Activated naive CD8-positive, alpha-beta T cell treated with anti-CD3 and anti-CD28 coated beads for 36 hours (primary cell): ENCODE data around the gene MTAP. TPM values are rescaled to one million over a fixed set of nuclear protein-coding genes. Genes with fewer than 3 reads are reported as not detected.

Source experiments
- DNase-seq: peaks from one replicate; pipeline ENCODE4 v3.0.0; 2021
- H3K27ac Mint-ChIP-seq: one replicate; pipeline ENCODE4 v1.8.0; 2022; ENCODE audit warnings: mild to moderate bottlenecking, moderate library complexity, mixed read lengths
- H3K27me3 Mint-ChIP-seq: one replicate; pipeline ENCODE4 v1.8.0; 2022; ENCODE audit warnings: mild to moderate bottlenecking, mixed read lengths
- H3K36me3 Mint-ChIP-seq: one replicate; pipeline ENCODE4 v1.8.0; 2021; ENCODE audit warnings: mild to moderate bottlenecking, mixed read lengths
- H3K4me1 Mint-ChIP-seq: one replicate; pipeline ENCODE4 v1.8.0; 2021; ENCODE audit warnings: mixed read lengths
- H3K4me3 Mint-ChIP-seq: one replicate; pipeline ENCODE4 v1.8.0; 2022; ENCODE audit warnings: mild to moderate bottlenecking, moderate library complexity, mixed read lengths
- H3K9me3 Mint-ChIP-seq: one replicate; pipeline ENCODE4 v1.8.0; 2022; ENCODE audit warnings: mixed read lengths
- total RNA-seq, 2 experiments: library from RNA; stranded (reverse); gene quantifications; one replicate each; pipeline ENCODE4 v1.2.3, GENCODE V29; 2021

Gene MTAP
- total RNA-seq, 2 experiments from 2014 or later: 87.5 to 105 TPM

DNA sequence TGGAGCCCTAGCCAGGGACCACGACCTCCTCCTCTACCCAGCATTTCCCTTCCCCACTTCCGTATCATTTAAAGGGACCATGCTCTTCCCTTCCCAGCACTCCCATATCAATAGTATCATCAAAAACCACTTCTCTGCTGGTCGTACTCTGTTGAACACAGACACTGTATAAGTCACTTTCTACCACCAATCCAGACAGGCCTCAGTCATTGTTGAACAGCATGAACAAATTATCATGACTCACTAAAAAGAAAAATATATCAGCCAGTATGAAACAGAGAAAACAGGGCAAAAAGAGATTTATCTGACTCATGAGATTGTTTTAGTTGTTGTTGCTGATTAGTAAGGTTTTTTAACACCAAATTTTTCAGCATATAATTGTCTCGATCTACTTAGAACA lies 101.9 kb downstream of the MTAP start:
- no peaks in the 10 kb centered on the region for H3K27me3 Mint-ChIP-seq
- H3K36me3 Mint-ChIP-seq: peaks cover 69% of the 10 kb centered on the region
- H3K4me3 Mint-ChIP-seq: no peak overlapping the region
- H3K9me3 Mint-ChIP-seq: peaks cover 50% of the 10 kb centered on the region
- no peak for DNase-seq
- no peak overlapping the region for H3K27ac Mint-ChIP-seq
- H3K4me1 Mint-ChIP-seq: no peaks in the 10 kb centered on the region

- Mint-ChIP-seq H3K27ac (no peak overlapping the region), H3K4me3 (no peak overlapping the region), H3K36me3 (peaks cover 69% of the 10 kb centered on the region), H3K9me3 (peaks cover 49% of the 10 kb centered on the region), H3K4me1 (no peaks in the 10 kb centered on the region), H3K27me3 (no peaks in the 10 kb centered on the region)
- no peak for DNase-seq
Measured at GRCh38 chr9:21904776-21905175, 102.3 kb downstream of the MTAP start.

GRCh38 chr9:21906213-21906612 lies 103.8 kb downstream of the MTAP start:
- Mint-ChIP-seq H3K9me3 (peaks cover 39% of the 10 kb centered on the region), H3K4me1 (no peaks in the 10 kb centered on the region), H3K27me3 (no peaks in the 10 kb centered on the region), H3K36me3 (peaks cover 72% of the 10 kb centered on the region), H3K4me3 (no peak overlapping the region), H3K27ac (no peak overlapping the region)
- DNase-seq: no peak

GRCh38 chr9:21906881-21907280 lies 104.4 kb downstream of the MTAP start:
- Mint-ChIP-seq H3K4me3 (no peak overlapping the region), H3K4me1 (no peaks in the 10 kb centered on the region), H3K27me3 (no peaks in the 10 kb centered on the region), H3K9me3 (peaks cover 40% of the 10 kb centered on the region), H3K27ac (no peak overlapping the region), H3K36me3 (peaks cover 74% of the 10 kb centered on the region)
- no peak for DNase-seq

GRCh38 chr9:21919377-21920362 lies 117.2 kb downstream of the MTAP start:
- Mint-ChIP-seq H3K9me3 (peaks cover 25% of the 10 kb centered on the region), H3K36me3 (peaks cover 22% of the 10 kb centered on the region), H3K27ac (peak overlapping the region; percentile 18), H3K4me3 (no peak overlapping the region), H3K27me3 (no peaks in the 10 kb centered on the region), H3K4me1 (peaks cover 10% of the 10 kb centered on the region)
- DNase-seq: no peak

- Mint-ChIP-seq H3K4me1 (peaks cover 10% of the 10 kb centered on the region), H3K36me3 (peaks cover 10% of the 10 kb centered on the region), H3K4me3 (no peak overlapping the region), H3K9me3 (peaks cover 3% of the 10 kb centered on the region), H3K27ac (no peak overlapping the region), H3K27me3 (no peaks in the 10 kb centered on the region)
- DNase-seq: no peak
Measured at GRCh38 chr9:21923694-21924093, 121.3 kb downstream of the MTAP start.

DNA sequence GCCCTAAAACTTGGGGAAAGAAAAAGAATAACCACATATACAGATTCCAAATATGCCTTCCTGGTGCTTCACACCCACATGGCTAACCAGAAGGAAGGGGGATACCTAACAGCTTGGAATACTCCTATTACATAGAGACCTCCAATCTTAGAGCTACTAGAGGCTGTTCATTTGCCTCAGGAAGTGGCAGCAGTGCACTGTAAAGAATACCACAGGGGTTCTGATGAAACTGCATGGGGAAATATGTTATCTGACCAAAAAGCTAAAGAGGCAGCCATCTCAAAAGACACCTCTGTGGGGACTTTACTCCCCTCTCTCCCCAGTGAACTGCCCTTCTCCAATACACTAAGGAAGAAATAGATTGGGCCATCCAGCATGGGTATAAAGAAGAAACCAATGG lies 125.3 kb downstream of the MTAP start:
- Mint-ChIP-seq H3K4me3 (no peak overlapping the region), H3K9me3 (no peaks in the 10 kb centered on the region)
- DNase-seq: no peak

DNA sequence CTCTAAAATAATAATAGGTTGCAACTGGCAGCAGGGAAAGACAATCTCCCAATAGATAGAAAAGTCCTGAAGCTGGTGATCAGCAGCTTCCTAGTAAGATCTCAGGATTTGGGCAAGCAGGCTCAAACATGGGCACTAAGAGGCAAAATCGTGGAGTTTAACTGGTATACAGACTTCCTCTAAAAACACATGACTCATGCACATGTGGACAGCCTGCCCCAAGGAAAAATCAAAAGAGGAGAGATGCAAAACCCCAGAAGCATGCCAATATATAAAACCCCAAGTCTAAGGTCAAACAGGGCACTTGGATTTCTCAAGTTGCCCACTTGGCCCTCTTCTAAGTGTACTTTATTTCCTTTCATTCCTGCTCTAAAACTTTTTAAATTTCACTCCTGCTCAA lies 129.0 kb downstream of the MTAP start:
- Mint-ChIP-seq H3K36me3 (peaks cover 18% of the 10 kb centered on the region), H3K27ac (no peak overlapping the region)
- no peak for DNase-seq

More for the DNA sequence above, 125.3 kb downstream of the MTAP start:
- Mint-ChIP-seq H3K4me1 (no peaks in the 10 kb centered on the region), H3K27ac (no peak overlapping the region), H3K36me3 (peaks cover 17% of the 10 kb centered on the region), H3K27me3 (no peaks in the 10 kb centered on the region)

DNA sequence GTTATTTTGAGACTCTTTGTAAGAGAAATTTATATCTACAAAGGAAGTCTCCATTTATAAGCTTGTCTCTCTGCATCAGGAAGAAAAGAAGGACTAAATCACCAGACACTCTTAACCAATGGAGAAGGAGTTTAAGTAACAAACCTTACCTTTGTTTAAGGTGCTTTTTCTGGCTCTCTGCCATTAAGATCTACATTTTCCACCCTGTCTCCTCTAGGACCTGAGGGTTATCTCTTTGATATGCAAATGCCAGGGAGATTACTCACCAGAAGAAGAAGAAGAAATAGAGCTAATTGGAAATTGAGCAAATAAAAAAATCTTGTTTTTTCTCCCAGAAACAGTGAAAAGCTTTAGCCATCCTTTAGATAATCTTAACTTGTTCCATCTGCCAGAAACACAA lies 130.8 kb downstream of the MTAP start:
- H3K9me3 Mint-ChIP-seq: no peaks in the 10 kb centered on the region
- H3K27me3 Mint-ChIP-seq: no peaks in the 10 kb centered on the region
- no peak overlapping the region for H3K4me3 Mint-ChIP-seq

More for the DNA sequence above, 129.0 kb downstream of the MTAP start:
- no peak overlapping the region for H3K4me3 Mint-ChIP-seq
- peaks cover 2% of the 10 kb centered on the region for H3K4me1 Mint-ChIP-seq
- H3K9me3 Mint-ChIP-seq: no peaks in the 10 kb centered on the region
- H3K27me3 Mint-ChIP-seq: no peaks in the 10 kb centered on the region

GRCh38 chr9:21933865-21934264 lies 131.4 kb downstream of the MTAP start:
- Mint-ChIP-seq H3K27ac (no peak overlapping the region), H3K9me3 (no peaks in the 10 kb centered on the region), H3K4me1 (peaks cover 2% of the 10 kb centered on the region), H3K27me3 (no peaks in the 10 kb centered on the region), H3K4me3 (no peak overlapping the region), H3K36me3 (peaks cover 18% of the 10 kb centered on the region)
- DNase-seq: no peak

More for the DNA sequence above, 130.8 kb downstream of the MTAP start:
- Mint-ChIP-seq H3K36me3 (peaks cover 18% of the 10 kb centered on the region), H3K4me1 (peaks cover 2% of the 10 kb centered on the region), H3K27ac (no peak overlapping the region)
- DNase-seq: no peak

GRCh38 chr9:21935631-21936030 lies 133.2 kb downstream of the MTAP start:
- no peak for DNase-seq
- Mint-ChIP-seq H3K9me3 (no peaks in the 10 kb centered on the region), H3K4me3 (no peak overlapping the region), H3K27me3 (no peaks in the 10 kb centered on the region), H3K36me3 (peaks cover 14% of the 10 kb centered on the region), H3K4me1 (peaks cover 2% of the 10 kb centered on the region), H3K27ac (no peak overlapping the region)

DNA sequence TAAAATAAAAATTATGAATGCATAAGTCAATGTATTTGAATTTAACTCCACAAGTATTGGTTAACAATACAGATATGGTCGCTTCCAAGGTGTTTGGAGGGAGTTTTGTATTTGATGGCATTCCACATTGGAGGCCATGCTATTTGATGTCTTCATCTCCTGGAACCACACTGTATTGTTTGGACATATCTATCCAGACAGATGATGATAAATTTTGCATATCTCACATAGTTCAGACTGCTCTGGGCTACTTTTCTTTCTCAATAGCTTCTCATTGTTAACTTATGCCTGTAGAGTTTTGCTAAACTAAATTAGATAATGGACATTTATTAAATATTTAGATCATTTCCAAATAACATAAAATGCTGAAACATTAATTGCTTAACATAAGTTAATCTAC lies 133.7 kb downstream of the MTAP start:
- Mint-ChIP-seq H3K9me3 (no peaks in the 10 kb centered on the region), H3K4me1 (peaks cover 2% of the 10 kb centered on the region), H3K27ac (no peak overlapping the region), H3K36me3 (peaks cover 10% of the 10 kb centered on the region), H3K4me3 (no peak overlapping the region), H3K27me3 (no peaks in the 10 kb centered on the region)
- no peak for DNase-seq

DNA sequence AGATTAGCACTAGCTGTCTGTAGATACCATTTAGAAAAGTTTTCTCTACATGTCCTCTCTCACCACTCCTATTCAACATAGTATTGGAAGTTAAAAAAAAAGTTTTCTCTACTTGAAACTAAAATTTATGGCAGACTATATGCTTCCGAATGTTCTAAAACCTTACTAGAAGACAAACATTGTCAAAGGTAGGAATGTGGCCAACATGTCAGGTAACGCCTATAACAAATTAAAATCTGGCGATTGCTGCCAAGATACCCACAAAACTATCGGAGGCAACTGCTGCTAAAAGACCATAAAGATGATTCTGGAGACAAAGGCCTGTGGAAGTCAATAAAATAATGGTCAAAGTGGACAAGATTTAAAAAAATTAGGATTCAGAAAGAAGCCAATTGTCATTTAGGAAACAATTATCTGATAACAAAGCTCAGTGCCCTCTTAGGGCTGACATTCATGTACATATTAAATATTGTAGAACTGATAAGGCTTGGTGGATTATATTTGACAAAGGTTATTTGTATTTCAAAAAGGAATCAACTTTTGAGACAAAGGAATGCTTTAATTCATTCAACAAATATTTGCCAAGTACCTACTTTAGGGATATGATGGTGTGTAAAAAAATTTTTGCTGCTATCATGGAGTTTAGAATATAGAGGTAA lies 139.0 kb downstream of the MTAP start:
- DNase-seq: no peak
- Mint-ChIP-seq H3K4me3 (no peak overlapping the region), H3K27ac (no peak overlapping the region), H3K4me1 (no peaks in the 10 kb centered on the region), H3K9me3 (no peaks in the 10 kb centered on the region), H3K36me3 (no peaks in the 10 kb centered on the region), H3K27me3 (peaks cover 22% of the 10 kb centered on the region)

DNA sequence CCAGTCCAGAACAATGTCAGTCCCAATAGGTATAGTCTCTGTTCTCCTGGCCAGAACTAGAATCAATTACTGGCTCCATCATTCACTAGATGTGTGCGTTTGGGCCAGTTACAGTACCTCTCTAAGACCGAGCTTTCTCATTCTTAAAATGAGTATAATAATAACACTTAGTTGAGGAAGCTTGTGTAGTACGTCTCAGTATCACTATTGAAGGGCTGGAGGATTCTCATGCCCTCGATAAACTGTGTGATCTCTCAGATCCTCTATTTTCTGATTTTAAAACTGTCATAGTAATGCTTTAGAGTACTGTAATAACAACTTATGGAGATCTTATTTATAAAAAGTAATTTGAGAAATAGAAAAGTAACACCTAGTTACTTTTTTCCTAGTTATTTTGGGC lies 141.0 kb downstream of the MTAP start:
- Mint-ChIP-seq H3K9me3 (peaks cover 5% of the 10 kb centered on the region), H3K4me1 (no peaks in the 10 kb centered on the region), H3K36me3 (no peaks in the 10 kb centered on the region)

GRCh38 chr9:21945606-21946005 lies 143.2 kb downstream of the MTAP start:
- Mint-ChIP-seq H3K4me1 (no peaks in the 10 kb centered on the region), H3K27ac (no peak overlapping the region), H3K36me3 (no peaks in the 10 kb centered on the region), H3K27me3 (peaks cover 33% of the 10 kb centered on the region), H3K4me3 (no peak overlapping the region), H3K9me3 (peaks cover 5% of the 10 kb centered on the region)
- no peak for DNase-seq

More for the DNA sequence above, 141.0 kb downstream of the MTAP start:
- Mint-ChIP-seq H3K27ac (no peak overlapping the region), H3K27me3 (peaks cover 33% of the 10 kb centered on the region), H3K4me3 (no peak overlapping the region)
- DNase-seq: no peak
